BLaER1 treated with 17β-estradiol and CSF1 and Interleukin-3, amounts not matched to agents 10 nM and 100 nM (cell line): ENCODE measurements around the gene MPIG6B.

ENCODE experiments used
- H3K27ac ChIP-seq, 11 experiments: shearing (Covaris generic); formaldehyde crosslinking; 2 replicates each; pipeline ENCODE4 v1.8.1; 2022
- H3K27me3 ChIP-seq, 11 experiments: shearing (Covaris generic); formaldehyde crosslinking; 2 replicates each; pipeline ENCODE4 v1.8.1; 2022
- H3K36me3 ChIP-seq, 11 experiments: shearing (Covaris generic); formaldehyde crosslinking; 2 replicates each; pipeline ENCODE4 v1.8.1; 2022
- H3K4me1 ChIP-seq, 10 experiments: shearing (Covaris generic); formaldehyde crosslinking; 2 replicates each; pipeline ENCODE4 v1.8.1; 2022
- H3K4me2 ChIP-seq, 11 experiments: shearing (Covaris generic); formaldehyde crosslinking; 2 replicates each; pipeline ENCODE4 v1.8.1; 2022
- H3K4me3 ChIP-seq, 10 experiments: shearing (Covaris generic); formaldehyde crosslinking; 2 replicates each; pipeline ENCODE4 v1.8.1; 2022
- H3K9ac ChIP-seq, 11 experiments: shearing (Covaris generic); formaldehyde crosslinking; 2 replicates each; pipeline ENCODE4 v1.8.1; 2022
- H3K9me3 ChIP-seq, 11 experiments: shearing (Covaris generic); formaldehyde crosslinking; replicated peaks in 1 of 11; 2 replicates each; pipeline ENCODE4 v1.8.1; 2022
- H4K20me1 ChIP-seq, 11 experiments: shearing (Covaris generic); formaldehyde crosslinking; 2 replicates each; pipeline ENCODE4 v1.8.1; 2022
- Cebpa-rat ChIP-seq, 11 experiments: shearing (Covaris generic); IDR thresholded peaks; 2 replicates each; pipeline ENCODE4 v1.8.1; 2022

MPIG6B gene

GRCh38 chr6:31736021-31736767 is 13.0 kb downstream of the MPIG6B start, which contains the start of gene CLIC1:
TSS of gene CLIC1 (minus strand) at chr6:31736530. CDS start at chr6:31736300, 230 bp downstream.
- H3K36me3 ChIP-seq: peaks cover 31 to 37% (median 34%) of the 10 kb centered on the region in 11 experiments
- peak within 1 kb of the TSS; percentile 93 to 100 (median 99) for H3K4me2 ChIP-seq
- H3K9ac ChIP-seq: peak within 1 kb of the TSS; percentile 88 to 97 (median 92)
- H3K4me3 ChIP-seq: peak within 1 kb of the TSS; percentile 75 to 98 (median 89)
- no peaks in the 10 kb centered on the region for H3K9me3 ChIP-seq
- no peak for TF ChIP-seq Cebpa-rat (IDR thresholded peaks at IDR 0.05)
- H4K20me1 ChIP-seq: peaks cover 9 to 39% (median 31%) of the 10 kb centered on the region in 11 experiments; a peak in 19 of 22 replicates
- peak within 1 kb of the TSS; percentile 81 to 100 (median 97) for H3K27ac ChIP-seq
- H3K4me1 ChIP-seq: peaks cover 64 to 71% (median 68%) of the 10 kb centered on the region in 10 experiments
- H3K27me3 ChIP-seq: no peaks in the 10 kb centered on the region

- Histone ChIP-seq H3K9me3 (no peaks in the 10 kb centered on the region), H3K9ac (peak overlapping the region; percentile 88 to 97 (median 92)), H3K4me1 (peaks cover 64 to 71% (median 68%) of the 10 kb centered on the region in 10 experiments), H3K4me3 (peak overlapping the region; percentile 75 to 98 (median 89)), H3K27ac (peak overlapping the region; percentile 81 to 100 (median 97)), H3K36me3 (peaks cover 27 to 37% (median 33%) of the 10 kb centered on the region in 11 experiments), H4K20me1 (peaks cover 9 to 33% (median 27%) of the 10 kb centered on the region in 11 experiments; a peak in 19 of 22 replicates), H3K27me3 (no peaks in the 10 kb centered on the region), H3K4me2 (peak overlapping the region; percentile 93 to 100 (median 99))
- no peak for TF ChIP-seq Cebpa-rat (IDR thresholded peaks at IDR 0.05)
Observed at GRCh38 chr6:31736768-31737314, 13.7 kb downstream of the MPIG6B start.

- peaks cover 9 to 26% (median 22%) of the 10 kb centered on the region in 11 experiments; a peak in 19 of 22 replicates for H4K20me1 ChIP-seq
- H3K4me2 ChIP-seq: peak overlapping the region; percentile 93 to 100 (median 99)
- H3K27me3 ChIP-seq: no peaks in the 10 kb centered on the region
- peaks cover 21 to 37% (median 33%) of the 10 kb centered on the region in 11 experiments for H3K36me3 ChIP-seq
- H3K9ac ChIP-seq: peak overlapping the region; percentile 88 to 97 (median 92)
- peaks cover 64 to 71% (median 68%) of the 10 kb centered on the region in 10 experiments for H3K4me1 ChIP-seq
- peak overlapping the region; percentile 75 to 98 (median 89) for H3K4me3 ChIP-seq
- H3K9me3 ChIP-seq: no peaks in the 10 kb centered on the region
- no peak for TF ChIP-seq Cebpa-rat (IDR thresholded peaks at IDR 0.05)
- H3K27ac ChIP-seq: peak overlapping the region; percentile 81 to 100 (median 97)
Observed at GRCh38 chr6:31737315-31737990, 14.3 kb downstream of the MPIG6B start.

GRCh38 chr6:31737991-31738979 is 15.1 kb downstream of the MPIG6B start:
- Histone ChIP-seq H4K20me1 (peaks cover 9 to 18% (median 14%) of the 10 kb centered on the region in 11 experiments; a peak in 19 of 22 replicates), H3K27me3 (no peaks in the 10 kb centered on the region), H3K4me1 (peaks cover 57 to 73% (median 65%) of the 10 kb centered on the region in 10 experiments), H3K27ac (peak overlapping the region; percentile 81 to 100 (median 97)), H3K9ac (peak overlapping the region; percentile 88 to 97 (median 92)), H3K4me3 (peak overlapping the region; percentile 75 to 98 (median 89)), H3K9me3 (no peaks in the 10 kb centered on the region), H3K36me3 (peaks cover 13 to 37% (median 33%) of the 10 kb centered on the region in 11 experiments), H3K4me2 (peak overlapping the region; percentile 93 to 100 (median 99))
- peak in 1 of 11 experiments; percentile 31; a peak in 1 of 22 replicates for TF ChIP-seq Cebpa-rat (IDR thresholded peaks at IDR 0.05)

GRCh38 chr6:31739639-31740396 is 16.6 kb downstream of the MPIG6B start, which contains the start of gene MSH5:
TSS of gene MSH5 (plus strand) at chr6:31740005. CDS start at chr6:31740467, 462 bp downstream.
- Histone ChIP-seq H3K27me3 (no peaks in the 10 kb centered on the region), H3K27ac (peak within 1 kb of the TSS; percentile 81 to 100 (median 97); a peak in 21 of 22 replicates), H3K4me1 (peaks cover 56 to 70% (median 63%) of the 10 kb centered on the region in 10 experiments), H3K9me3 (no peaks in the 10 kb centered on the region), H3K4me3 (peak within 1 kb of the TSS; percentile 75 to 98 (median 88)), H4K20me1 (peaks cover 0 to 3% (median 0%) of the 10 kb centered on the region in 11 experiments; a peak in 3 of 22 replicates), H3K9ac (peak within 1 kb of the TSS; percentile 88 to 97 (median 92)), H3K4me2 (peak within 1 kb of the TSS; percentile 93 to 100 (median 99)), H3K36me3 (peaks cover 0 to 37% (median 31%) of the 10 kb centered on the region in 11 experiments; a peak in 18 of 22 replicates)
- no peak for TF ChIP-seq Cebpa-rat (IDR thresholded peaks at IDR 0.05)

GRCh38 chr6:31740397-31741223 is 17.4 kb downstream of the MPIG6B start:
- H3K4me2 ChIP-seq: peak overlapping the region; percentile 93 to 100 (median 99)
- H3K36me3 ChIP-seq: peaks cover 0 to 37% (median 31%) of the 10 kb centered on the region in 11 experiments; a peak in 18 of 22 replicates
- H3K4me3 ChIP-seq: peak overlapping the region; percentile 70 to 98 (median 88)
- peak overlapping the region; percentile 70 to 97 (median 91) for H3K9ac ChIP-seq
- H3K9me3 ChIP-seq: no peaks in the 10 kb centered on the region
- H3K4me1 ChIP-seq: peaks cover 56 to 78% (median 69%) of the 10 kb centered on the region in 10 experiments
- TF ChIP-seq Cebpa-rat (IDR thresholded peaks at IDR 0.05): peak in 1 of 11 experiments; percentile 10; a peak in 1 of 22 replicates
- no peaks in the 10 kb centered on the region for H3K27me3 ChIP-seq
- H4K20me1 ChIP-seq: no peaks in the 10 kb centered on the region
- H3K27ac ChIP-seq: peak overlapping the region; percentile 25 to 100 (median 97); a peak in 21 of 22 replicates
